GM12878 (cell line): Measurements from ENCODE around the gene CGA. TPM values are rescaled to one million over a fixed set of nuclear protein-coding genes. Genes with fewer than 3 reads are reported as not detected.

Experiments used
- ATAC-seq: fragments of 200-7000 bp; cut with Tn5 transposase; 3 replicates; pipeline ENCODE4 v1.9.1; 2020; ENCODE audit warnings: mild to moderate bottlenecking, moderate library complexity
- BruUV-seq: library from RNA; stranded (reverse); fragments of 400-500 nt; replicated peaks from 2 replicates; lab custom pipeline; 2021; lab: Mats Ljungman, UMichigan
- CTCF ChIA-PET: fragments of 300-600 bp; sonication (Branson Sonifier 250); formaldehyde crosslinking; extraction: SDS; loops from one replicate; lab custom pipeline; 2021; ENCODE audit warnings: inconsistent platforms; lab: Yijun Ruan, JAX
- POLR2A ChIA-PET: fragments of 350-600 bp; formaldehyde crosslinking; extraction: SDS; loops from one replicate; lab custom pipeline; 2021; ENCODE audit warnings: inconsistent platforms; lab: Charles Lee
- RAD21 ChIA-PET: fragments of 300-600 bp; sonication (Branson Sonifier 250); formaldehyde crosslinking; loops from one replicate; lab custom pipeline; 2023; ENCODE audit warnings: antibody characterized with exemption; ENCODE audit not compliant: unreplicated experiment; lab: Charles Lee
- SMC1A ChIA-PET: fragments of 300-600 bp; sonication (Branson Sonifier 250); formaldehyde crosslinking; loops from one replicate; lab custom pipeline; 2023; ENCODE audit not compliant: unreplicated experiment, uncharacterized antibody; lab: Charles Lee
- DNase-seq: peaks from one replicate; pipeline ENCODE4 v3.0.0-alpha.2; 2011; ENCODE audit warnings: low read depth, low spot score
- FAIRE-seq: peaks from 3 replicates; lab custom pipeline; 2011; peaks lifted over from hg19 to GRCh38; lab: Jason Lieb, UNC
- H2AFZ ChIP-seq: 2 replicates; pipeline ENCODE4 v1.6.0; 2011; ENCODE audit warnings: low read depth, low read length, control low read depth; ENCODE audit not compliant: control insufficient read depth
- H3K27ac ChIP-seq: 2 replicates; pipeline ENCODE4 v1.5.1; 2011; ENCODE audit warnings: control low read depth; ENCODE audit not compliant: control insufficient read depth, insufficient read depth
- H3K27me3 ChIP-seq, 2 experiments: replicated peaks in 1 of 2; 2 replicates each; pipeline versions ENCODE4 v1.6.0 to v1.6.1; 2011; ENCODE audit warnings: low read length in 1 of 2; ENCODE audit not compliant: control insufficient read depth in 2 of 2, insufficient read depth in 2 of 2
- H3K36me3 ChIP-seq, 2 experiments: 2 replicates each; pipeline ENCODE4 v1.5.1; 2011; ENCODE audit warnings: low read length in 1 of 2; ENCODE audit not compliant: control insufficient read depth in 2 of 2, insufficient read depth in 2 of 2
- H3K4me1 ChIP-seq: 2 replicates; pipeline ENCODE4 v1.6.1; 2011; ENCODE audit warnings: mild to moderate bottlenecking, low read length, moderate library complexity, mixed read lengths; ENCODE audit not compliant: control insufficient read depth, insufficient read depth
- H3K4me2 ChIP-seq: 2 replicates; pipeline ENCODE4 v1.6.0; 2011; ENCODE audit warnings: control low read depth; ENCODE audit not compliant: control insufficient read depth, insufficient read depth
- H3K4me3 ChIP-seq: fragments of 200-600 bp; sonication (generic); 2 replicates; pipeline ENCODE4 v1.5.1; 2016
- H3K79me2 ChIP-seq: 2 replicates; pipeline ENCODE4 v1.6.0; 2011; ENCODE audit warnings: low read length; ENCODE audit not compliant: control insufficient read depth, insufficient read depth
- H3K9ac ChIP-seq: 2 replicates; pipeline ENCODE4 v1.8.0; 2011; ENCODE audit warnings: low read length, control low read depth, mixed read lengths; ENCODE audit not compliant: control insufficient read depth, insufficient read depth
- H3K9me3 ChIP-seq: replicated peaks from 3 replicates; pipeline ENCODE4 v1.5.1; 2011; ENCODE audit warnings: mild to moderate bottlenecking, low read length; ENCODE audit not compliant: control insufficient read depth, insufficient read depth
- H4K20me1 ChIP-seq: 2 replicates; pipeline ENCODE4 v1.6.0; 2011; ENCODE audit not compliant: control insufficient read depth, insufficient read depth
- CHD4 ChIP-seq: fragments of 200-600 bp; sonication (generic); IDR thresholded peaks from 2 replicates; pipeline ENCODE4 v1.6.1; 2016; ENCODE audit warnings: mild to moderate bottlenecking
- FOS ChIP-seq: IDR thresholded peaks from 3 replicates; pipeline ENCODE4 v1.6.1; 2011; ENCODE audit warnings: borderline replicate concordance; ENCODE audit not compliant: insufficient read length; ENCODE audit errors: extremely low read depth
- HCFC1 ChIP-seq: fragments of 150-350 bp; IDR thresholded peaks from 2 replicates; pipeline ENCODE4 v1.6.1; 2014; ENCODE audit warnings: low read length
- KDM1A ChIP-seq: fragments of 200-600 bp; sonication (generic); IDR thresholded peaks from 2 replicates; pipeline ENCODE4 v1.6.1; 2016; ENCODE audit warnings: borderline replicate concordance
- LARP7 ChIP-seq: fragments of 450-650 bp; IDR thresholded peaks from 2 replicates; pipeline ENCODE4 v1.6.1; 2017; ENCODE audit warnings: mild to moderate bottlenecking
- NR2F1 ChIP-seq: fragments of 450-650 bp; conservative IDR thresholded peaks from 2 replicates; pipeline ENCODE4 v1.6.1; 2017; ENCODE audit warnings: mild to moderate bottlenecking
- WGBS: methylation state at CpG from one replicate; pipeline ENCODE4 v1.1.6; 2016; ENCODE audit warnings: low lambda C conversion rate; ENCODE audit not compliant: insufficient replicate concordance, insufficient coverage; ENCODE audit errors: missing lambda C conversion rate; 5-methylcytosine and 5-hydroxymethylcytosine counted together
- in situ Hi-C: fragments of 300-500 bp; cut with MboI; formaldehyde crosslinking; loops from 9 replicates; pipeline ENCODE4 v1.14.3; 2018; ENCODE audit warnings: mixed read lengths
- intact Hi-C: fragments of 100-400 bp; cut with micrococcal nuclease; formaldehyde crosslinking; loops from one replicate; pipeline ENCODE4 v1.14.2; 2022; ENCODE audit not compliant: unreplicated experiment
- polyA plus RNA-seq, 11 experiments: library from polyadenylated mRNA; depleted of rRNA in 4 of 11; unstranded in 6 of 11; stranded (reverse) in 5 of 11; fragments of >200 nt; fragmentation: Nextera tagmentation in 4 of 11; fragmentation: Illumina TruSeq in 1 of 11; extraction: Ambion mirVana in 4 of 11; extraction: Trizol in 1 of 11; gene quantifications; 1 replicate in 1 of 11; 2 replicates in 10 of 11; pipeline versions ENCODE4 v1.2.1 to v1.2.3, GENCODE V29; 2011 to 2016; ENCODE audit warnings: inconsistent platforms in 2 of 11, missing spikeins in 2 of 11, low read depth in 1 of 11
- total RNA-seq, 4 experiments: library from RNA; depleted of rRNA in 3 of 4; stranded (reverse); fragments of >200 nt in 3 of 4; fragmentation: Illumina TruSeq in 1 of 4; extraction: Trizol in 1 of 4; gene quantifications; 2 replicates each; pipeline versions ENCODE4 v1.2.1 to v1.2.3, GENCODE V29; 2013 to 2021
- TF ChIP-seq, protein P1 (sequence below): IDR thresholded peaks from 2 replicates; pipeline ENCODE4 v1.6.1; 2011; ENCODE audit warnings: borderline replicate concordance, low read depth, mild to moderate bottlenecking, moderate library complexity, mixed read lengths, low read length; ENCODE audit not compliant: insufficient read depth; ENCODE audit errors: extremely low read length
- TF ChIP-seq, protein P2 (sequence below): IDR thresholded peaks from 2 replicates; pipeline ENCODE4 v1.6.1; 2012; ENCODE audit warnings: low read length, inconsistent platforms
- TF ChIP-seq, protein P3 (sequence below): fragments of 450-650 bp; IDR thresholded peaks from 2 replicates; pipeline ENCODE4 v1.6.1; 2017; ENCODE audit warnings: mild to moderate bottlenecking
- TF ChIP-seq, protein P4 (sequence below): IDR thresholded peaks from 2 replicates; pipeline ENCODE4 v1.6.1; 2011; ENCODE audit warnings: mild to moderate bottlenecking, low read depth, low read length, moderate library complexity; ENCODE audit not compliant: insufficient replicate concordance
- TF ChIP-seq, protein P5 (sequence below): fragments of 450-650 bp; formaldehyde crosslinking; IDR thresholded peaks from 2 replicates; pipeline ENCODE4 v1.4.0; 2022; ENCODE audit warnings: mild to moderate bottlenecking, moderate library complexity
- TF ChIP-seq, protein P6 (sequence below): IDR thresholded peaks from 2 replicates; pipeline ENCODE4 v1.6.1; 2012; ENCODE audit warnings: low read depth, low read length, improper control_type of control experiment

CGA gene
- total and polyA plus RNA-seq, 10 of the 15 experiments (the other 5 are each of a cell fraction or from before 2014, with no cell fraction given) = 0.10 to 0.27 (median 0.12) TPM; not detected in 6

DNA sequence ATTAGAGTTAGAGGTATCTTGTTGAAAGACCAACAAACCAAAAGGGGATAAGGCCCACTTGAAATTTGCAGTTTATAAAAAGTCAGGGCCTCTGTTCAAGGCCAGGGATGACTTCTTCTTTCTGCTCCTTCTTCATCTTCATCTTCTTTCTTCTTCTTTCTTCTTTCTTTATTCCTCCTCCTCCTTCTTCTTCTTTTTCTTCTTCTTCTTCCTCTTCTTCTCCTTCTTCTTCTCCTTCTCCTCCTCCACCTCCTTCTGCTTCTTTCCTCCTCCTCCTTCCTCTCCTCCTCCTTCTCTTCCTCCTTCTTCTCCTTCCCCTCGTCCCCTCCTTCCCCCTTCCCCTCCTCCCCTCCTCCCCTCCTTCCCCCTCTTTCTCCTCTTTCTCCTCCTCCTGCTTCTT lies 42.1 kb upstream of the CGA start (continued):
- TF ChIP-seq, protein P1, sequence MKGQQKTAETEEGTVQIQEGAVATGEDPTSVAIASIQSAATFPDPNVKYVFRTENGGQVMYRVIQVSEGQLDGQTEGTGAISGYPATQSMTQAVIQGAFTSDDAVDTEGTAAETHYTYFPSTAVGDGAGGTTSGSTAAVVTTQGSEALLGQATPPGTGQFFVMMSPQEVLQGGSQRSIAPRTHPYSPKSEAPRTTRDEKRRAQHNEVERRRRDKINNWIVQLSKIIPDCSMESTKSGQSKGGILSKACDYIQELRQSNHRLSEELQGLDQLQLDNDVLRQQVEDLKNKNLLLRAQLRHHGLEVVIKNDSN = no peak
- TF ChIP-seq, protein P2, sequence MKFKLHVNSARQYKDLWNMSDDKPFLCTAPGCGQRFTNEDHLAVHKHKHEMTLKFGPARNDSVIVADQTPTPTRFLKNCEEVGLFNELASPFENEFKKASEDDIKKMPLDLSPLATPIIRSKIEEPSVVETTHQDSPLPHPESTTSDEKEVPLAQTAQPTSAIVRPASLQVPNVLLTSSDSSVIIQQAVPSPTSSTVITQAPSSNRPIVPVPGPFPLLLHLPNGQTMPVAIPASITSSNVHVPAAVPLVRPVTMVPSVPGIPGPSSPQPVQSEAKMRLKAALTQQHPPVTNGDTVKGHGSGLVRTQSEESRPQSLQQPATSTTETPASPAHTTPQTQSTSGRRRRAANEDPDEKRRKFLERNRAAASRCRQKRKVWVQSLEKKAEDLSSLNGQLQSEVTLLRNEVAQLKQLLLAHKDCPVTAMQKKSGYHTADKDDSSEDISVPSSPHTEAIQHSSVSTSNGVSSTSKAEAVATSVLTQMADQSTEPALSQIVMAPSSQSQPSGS = no peak
- TF ChIP-seq CHD4 = no peak
- TF ChIP-seq, protein P3, sequence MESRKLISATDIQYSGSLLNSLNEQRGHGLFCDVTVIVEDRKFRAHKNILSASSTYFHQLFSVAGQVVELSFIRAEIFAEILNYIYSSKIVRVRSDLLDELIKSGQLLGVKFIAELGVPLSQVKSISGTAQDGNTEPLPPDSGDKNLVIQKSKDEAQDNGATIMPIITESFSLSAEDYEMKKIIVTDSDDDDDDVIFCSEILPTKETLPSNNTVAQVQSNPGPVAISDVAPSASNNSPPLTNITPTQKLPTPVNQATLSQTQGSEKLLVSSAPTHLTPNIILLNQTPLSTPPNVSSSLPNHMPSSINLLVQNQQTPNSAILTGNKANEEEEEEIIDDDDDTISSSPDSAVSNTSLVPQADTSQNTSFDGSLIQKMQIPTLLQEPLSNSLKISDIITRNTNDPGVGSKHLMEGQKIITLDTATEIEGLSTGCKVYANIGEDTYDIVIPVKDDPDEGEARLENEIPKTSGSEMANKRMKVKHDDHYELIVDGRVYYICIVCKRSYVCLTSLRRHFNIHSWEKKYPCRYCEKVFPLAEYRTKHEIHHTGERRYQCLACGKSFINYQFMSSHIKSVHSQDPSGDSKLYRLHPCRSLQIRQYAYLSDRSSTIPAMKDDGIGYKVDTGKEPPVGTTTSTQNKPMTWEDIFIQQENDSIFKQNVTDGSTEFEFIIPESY = no peak

DNA sequence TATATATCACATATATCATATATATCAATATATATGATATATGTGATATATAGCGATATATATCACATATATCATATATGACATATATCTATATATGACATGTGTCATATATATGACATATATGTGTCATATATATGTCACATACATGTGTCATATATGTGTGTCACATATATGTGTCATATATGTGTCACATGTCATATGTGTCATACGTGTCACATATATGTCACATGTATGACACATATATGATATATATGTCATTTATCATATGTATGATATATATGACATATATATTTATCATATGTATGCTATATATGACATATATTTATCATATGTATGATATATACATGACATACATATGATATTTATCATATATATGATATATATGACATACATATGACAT lies 32.8 kb upstream of the CGA start:
- BruUV-seq = no TSS peak
- Histone ChIP-seq H3K27me3 (no peaks in the 10 kb centered on the region), H2AFZ (no peak overlapping the region), H3K9ac (no peak overlapping the region), H3K27ac (no peak overlapping the region), H4K20me1 (no peaks in the 10 kb centered on the region), H3K79me2 (no peaks in the 10 kb centered on the region), H3K36me3 (no peaks in the 10 kb centered on the region), H3K4me3 (no peak overlapping the region), H3K4me1 (no peaks in the 10 kb centered on the region), H3K4me2 (no peak overlapping the region), H3K9me3 (no peaks in the 10 kb centered on the region)
- no peak for FAIRE-seq
- in situ Hi-C loops = no loop called here
- ChIA-PET SMC1A (no interaction called here), CTCF (no interaction called here), RAD21 (no interaction called here), POLR2A (no interaction called here)
- no peak for ATAC-seq
- DNase-seq = no peak
- intact Hi-C loops = no loop called here
- WGBS = 98% methylated on average over 2 of the region's 2 CpGs
- no peak for TF ChIP-seq HCFC1
- TF ChIP-seq NR2F1 = no peak
- no peak for TF ChIP-seq LARP7
- no peak for TF ChIP-seq KDM1A
- TF ChIP-seq, protein P4, sequence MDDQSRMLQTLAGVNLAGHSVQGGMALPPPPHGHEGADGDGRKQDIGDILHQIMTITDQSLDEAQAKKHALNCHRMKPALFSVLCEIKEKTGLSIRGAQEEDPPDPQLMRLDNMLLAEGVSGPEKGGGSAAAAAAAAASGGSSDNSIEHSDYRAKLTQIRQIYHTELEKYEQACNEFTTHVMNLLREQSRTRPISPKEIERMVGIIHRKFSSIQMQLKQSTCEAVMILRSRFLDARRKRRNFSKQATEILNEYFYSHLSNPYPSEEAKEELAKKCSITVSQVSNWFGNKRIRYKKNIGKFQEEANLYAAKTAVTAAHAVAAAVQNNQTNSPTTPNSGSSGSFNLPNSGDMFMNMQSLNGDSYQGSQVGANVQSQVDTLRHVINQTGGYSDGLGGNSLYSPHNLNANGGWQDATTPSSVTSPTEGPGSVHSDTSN = no peak
- TF ChIP-seq, protein P5, sequence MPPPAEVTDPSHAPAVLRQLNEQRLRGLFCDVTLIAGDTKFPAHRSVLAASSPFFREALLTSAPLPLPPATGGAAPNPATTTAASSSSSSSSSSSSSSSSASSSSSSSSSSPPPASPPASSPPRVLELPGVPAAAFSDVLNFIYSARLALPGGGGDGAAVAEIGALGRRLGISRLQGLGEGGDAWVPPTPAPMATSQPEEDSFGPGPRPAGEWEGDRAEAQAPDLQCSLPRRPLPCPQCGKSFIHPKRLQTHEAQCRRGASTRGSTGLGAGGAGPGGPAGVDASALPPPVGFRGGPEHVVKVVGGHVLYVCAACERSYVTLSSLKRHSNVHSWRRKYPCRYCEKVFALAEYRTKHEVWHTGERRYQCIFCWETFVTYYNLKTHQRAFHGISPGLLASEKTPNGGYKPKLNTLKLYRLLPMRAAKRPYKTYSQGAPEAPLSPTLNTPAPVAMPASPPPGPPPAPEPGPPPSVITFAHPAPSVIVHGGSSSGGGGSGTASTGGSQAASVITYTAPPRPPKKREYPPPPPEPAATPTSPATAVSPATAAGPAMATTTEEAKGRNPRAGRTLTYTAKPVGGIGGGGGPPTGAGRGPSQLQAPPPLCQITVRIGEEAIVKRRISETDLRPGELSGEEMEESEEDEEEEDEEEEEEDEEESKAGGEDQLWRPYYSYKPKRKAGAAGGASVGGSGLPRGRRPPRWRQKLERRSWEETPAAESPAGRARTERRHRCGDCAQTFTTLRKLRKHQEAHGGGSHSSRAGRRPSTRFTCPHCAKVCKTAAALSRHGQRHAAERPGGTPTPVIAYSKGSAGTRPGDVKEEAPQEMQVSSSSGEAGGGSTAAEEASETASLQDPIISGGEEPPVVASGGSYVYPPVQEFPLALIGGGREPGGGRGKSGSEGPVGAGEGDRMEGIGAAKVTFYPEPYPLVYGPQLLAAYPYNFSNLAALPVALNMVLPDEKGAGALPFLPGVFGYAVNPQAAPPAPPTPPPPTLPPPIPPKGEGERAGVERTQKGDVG (CRISPR knock-in tag) = no peak
- TF ChIP-seq, protein P6, sequence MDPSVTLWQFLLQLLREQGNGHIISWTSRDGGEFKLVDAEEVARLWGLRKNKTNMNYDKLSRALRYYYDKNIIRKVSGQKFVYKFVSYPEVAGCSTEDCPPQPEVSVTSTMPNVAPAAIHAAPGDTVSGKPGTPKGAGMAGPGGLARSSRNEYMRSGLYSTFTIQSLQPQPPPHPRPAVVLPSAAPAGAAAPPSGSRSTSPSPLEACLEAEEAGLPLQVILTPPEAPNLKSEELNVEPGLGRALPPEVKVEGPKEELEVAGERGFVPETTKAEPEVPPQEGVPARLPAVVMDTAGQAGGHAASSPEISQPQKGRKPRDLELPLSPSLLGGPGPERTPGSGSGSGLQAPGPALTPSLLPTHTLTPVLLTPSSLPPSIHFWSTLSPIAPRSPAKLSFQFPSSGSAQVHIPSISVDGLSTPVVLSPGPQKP = no peak
- no peak for TF ChIP-seq FOS
